ENCODE results near the gene SNRK. TPM values are rescaled to one million over a fixed set of nuclear protein-coding genes. Genes with fewer than 3 reads are reported as not detected.

The SNRK gene
- total RNA-seq, 1 experiment from 2014 or later, result 12.0 TPM

GRCh38 chr3:43256714-43257461 lies 29.5 kb upstream of the SNRK start:
- WGBS (ENCODE audit: extremely low coverage, insufficient read length, low lambda C conversion rate), result no CpG with 5 or more reads among the region's 1 CpG
- Histone ChIP-seq H3K56ac (ENCODE audit: insufficient read length, low read depth, low read length) (no peak overlapping the region), H4K91ac (ENCODE audit: insufficient read length, low read depth, low read length) (no peak overlapping the region), H3K79me2 (ENCODE audit: insufficient read depth, low read length) (no peaks in the 10 kb centered on the region), H4K20me1 (ENCODE audit: control insufficient read depth, insufficient read depth, insufficient read length) (no peaks in the 10 kb centered on the region), H2BK5ac (ENCODE audit: insufficient read length, low read length) (no peak overlapping the region), H3K79me1 (ENCODE audit: insufficient read depth, low read depth, low read length, poor library complexity, severe bottlenecking) (no peaks in the 10 kb centered on the region), H3K27ac (ENCODE audit: insufficient read length, low read depth, low read length) (no peak overlapping the region), H3K9ac (ENCODE audit: extremely low read depth, insufficient read length, low read length) (no peak overlapping the region), H3K4me1 (ENCODE audit: insufficient read depth, low read length) (peaks cover 3% of the 10 kb centered on the region; the same call in 1 of the 2 replicates), H3K23me2 (ENCODE audit: insufficient read length, low read depth, low read length, poor library complexity, severe bottlenecking) (no peaks in the 10 kb centered on the region), H2AFZ (ENCODE audit: low read length) (no peak overlapping the region), H3K18ac (ENCODE audit: insufficient read length, low read depth, low read length) (no peak overlapping the region), H3K23ac (ENCODE audit: insufficient read length, low read depth, low read length) (no peak overlapping the region), H4K5ac (ENCODE audit: insufficient read length, low read depth, low read length) (no peak overlapping the region), H3K14ac (ENCODE audit: insufficient read depth, low read length) (no peak overlapping the region), H2BK120ac (ENCODE audit: low read depth, low read length, poor library complexity, severe bottlenecking) (no peak overlapping the region), H3T11ph (ENCODE audit: low read length) (no peak overlapping the region), H3K27me3 (ENCODE audit: insufficient read depth, low read length) (no peaks in the 10 kb centered on the region), H3K9me3 (ENCODE audit: control insufficient read depth, low read depth, low read length) (no peaks in the 10 kb centered on the region), H2AK5ac (ENCODE audit: insufficient read length, low read length) (no peak overlapping the region), H3K4ac (ENCODE audit: low read depth, low read length) (no peak overlapping the region), H4K8ac (replicated peaks; ENCODE audit: insufficient read length, low read depth, low read length) (no peak overlapping the region), H2BK15ac (ENCODE audit: low read depth, low read length) (no peak overlapping the region), H2BK20ac (ENCODE audit: low read depth, low read length, poor library complexity, severe bottlenecking) (no peak overlapping the region), H3K4me2 (ENCODE audit: insufficient read depth, insufficient read length, low read length) (no peak overlapping the region), H2BK12ac (ENCODE audit: insufficient read length, low read depth, low read length) (no peak overlapping the region)
- no peak for DNase-seq
- Mint-ChIP-seq H3K36me3 (ENCODE audit: insufficient read depth in 1 of 3, low read depth in 3 of 3) (no peaks in the 10 kb centered on the region; a peak in 1 of 7 replicates), H3K9me3 (no peaks in the 10 kb centered on the region), H3K4me3 (no peak overlapping the region), H3K27me3 (ENCODE audit: low read depth) (peaks cover 14% of the 10 kb centered on the region), H3K27ac (no peak overlapping the region), H3K4me1 (peaks cover 16 to 20% of the 10 kb centered on the region in 2 experiments)
- TF ChIP-seq CTCF (conservative IDR thresholded peaks at IDR 0.05), result no peak
